Activated CD4-positive, CD25-positive, alpha-beta regulatory T cell treated with anti-CD3 and anti-CD28 coated beads, Interleukin-2, amount 50 U/mL, for 16 hours (primary cell): ENCODE results near the gene TNFAIP3.
"Not testable (repeated sequence)": the region's sequence is repeated elsewhere in the genome, so short reads cannot be mapped to it uniquely, and the experiment has no call there.

Experiments
- DNase-seq: peaks from one replicate; pipeline ENCODE4 v3.0.0-alpha.2; 2020; ENCODE audit warnings: low read depth, low spot score

The TNFAIP3 gene

GRCh38 chr6:137878029-137878428 lies 11.0 kb downstream of the TNFAIP3 start:
- no peak for DNase-seq

GRCh38 chr6:137878486-137879285 lies 11.6 kb downstream of the TNFAIP3 start:
- no peak for DNase-seq

GRCh38 chr6:137879299-137879698 lies 12.2 kb downstream of the TNFAIP3 start:
- DNase-seq: no peak

- DNase-seq: no peak
Measured at GRCh38 chr6:137879885-137880745, 13.1 kb downstream of the TNFAIP3 start.

- no peak for DNase-seq
Measured at GRCh38 chr6:137880746-137881521, 13.9 kb downstream of the TNFAIP3 start.

GRCh38 chr6:137881522-137881886 lies 14.4 kb downstream of the TNFAIP3 start:
- no peak for DNase-seq

GRCh38 chr6:137882225-137882961 lies 15.3 kb downstream of the TNFAIP3 start:
- no peak for DNase-seq

GRCh38 chr6:137883400-137884148 lies 16.5 kb downstream of the TNFAIP3 start:
- no peak for DNase-seq

GRCh38 chr6:137884149-137884909 lies 17.3 kb downstream of the TNFAIP3 start:
- DNase-seq: no peak

- DNase-seq: not testable (repeated sequence)
Measured at GRCh38 chr6:137884910-137885229, 17.8 kb downstream of the TNFAIP3 start.

GRCh38 chr6:137886226-137886625 lies 19.2 kb downstream of the TNFAIP3 start:
- DNase-seq: not testable (repeated sequence)

GRCh38 chr6:137890983-137891537 lies 24.0 kb downstream of the TNFAIP3 start:
- DNase-seq: no peak

GRCh38 chr6:137892271-137892708 lies 25.2 kb downstream of the TNFAIP3 start:
- DNase-seq: no peak

GRCh38 chr6:137893181-137893580 lies 26.1 kb downstream of the TNFAIP3 start:
- no peak for DNase-seq

GRCh38 chr6:137893726-137894125 lies 26.7 kb downstream of the TNFAIP3 start:
- no peak for DNase-seq

- DNase-seq: not testable (repeated sequence)
Measured at GRCh38 chr6:137894378-137894777, 27.3 kb downstream of the TNFAIP3 start.

- DNase-seq: no peak
Measured at GRCh38 chr6:137894779-137895385, 27.8 kb downstream of the TNFAIP3 start.

GRCh38 chr6:137896647-137897046 lies 29.6 kb downstream of the TNFAIP3 start:
- no peak for DNase-seq

GRCh38 chr6:137900815-137901214 lies 33.8 kb downstream of the TNFAIP3 start:
- DNase-seq: no peak
